Amniotic epithelial cell (primary cell): Measurements from ENCODE around the gene CEPT1.
"Not testable (repeated sequence)": the region's sequence is repeated elsewhere in the genome, so short reads cannot be mapped to it uniquely, and the experiment has no call there.

Experiments used
- DNase-seq: peaks from one replicate; pipeline ENCODE4 v3.0.0-alpha.2; 2010; ENCODE audit warnings: low read depth

Gene CEPT1

GRCh38 chr1:111139956-111140679 lies at the start of gene CEPT1, which contains the start of gene DRAM2:
Gene CEPT1 (plus strand): TSS chr1:111140223. CDS start chr1:111147715, 7,492 bp downstream.
Gene DRAM2 (minus strand): TSS chr1:111140093. CDS start chr1:111131554, 8,539 bp downstream.
- DNase-seq: peak; percentile 95

GRCh38 chr1:111095421-111095820 lies 44.6 kb upstream of the CEPT1 start:
- not testable (repeated sequence) for DNase-seq

- DNase-seq: no peak
These were observed 42.5 kb upstream of the CEPT1 start for GRCh38 chr1:111097356-111098099.

GRCh38 chr1:111099289-111099688 lies 40.7 kb upstream of the CEPT1 start:
- DNase-seq: peak; percentile 8

GRCh38 chr1:111101854-111102642 lies 38.0 kb upstream of the CEPT1 start:
- DNase-seq: no peak

GRCh38 chr1:111104981-111105380 lies 35.0 kb upstream of the CEPT1 start:
- DNase-seq: no peak

- DNase-seq: no peak
These were observed 29.7 kb upstream of the CEPT1 start for GRCh38 chr1:111110197-111110899.

- DNase-seq: no peak
These were observed 23.5 kb upstream of the CEPT1 start for GRCh38 chr1:111116496-111116895.

GRCh38 chr1:111126354-111126753 lies 13.7 kb upstream of the CEPT1 start:
- no peak for DNase-seq

GRCh38 chr1:111127923-111128643 lies 11.9 kb upstream of the CEPT1 start:
- no peak for DNase-seq

- no peak for DNase-seq
These were observed 10.6 kb upstream of the CEPT1 start for GRCh38 chr1:111129376-111129775.

- no peak for DNase-seq
These were observed 8.3 kb upstream of the CEPT1 start for GRCh38 chr1:111131693-111132092.

- DNase-seq: no peak
These were observed 6.2 kb upstream of the CEPT1 start for GRCh38 chr1:111133866-111134265.

- DNase-seq: peak; percentile 64
These were observed 583 bp upstream of the CEPT1 start for GRCh38 chr1:111139324-111139955.

- DNase-seq: peak; percentile 52
These were observed 601 bp downstream of the CEPT1 start for GRCh38 chr1:111140680-111140967.

- DNase-seq: no peak
These were observed 1.5 kb downstream of the CEPT1 start for GRCh38 chr1:111141245-111142220.

GRCh38 chr1:111142356-111142975 lies 2.4 kb downstream of the CEPT1 start:
- no peak for DNase-seq

- no peak for DNase-seq
These were observed 5.5 kb downstream of the CEPT1 start for GRCh38 chr1:111145542-111145941.
